Caki2 (cell line): Measurements from ENCODE around the gene GTF2IRD1. TPM values are rescaled to one million over a fixed set of nuclear protein-coding genes. Genes with fewer than 3 reads are reported as not detected.
"Not testable (repeated sequence)": the region's sequence is repeated elsewhere in the genome, so short reads cannot be mapped to it uniquely, and the experiment has no call there.

ENCODE experiments used
- DNase-seq: peaks from one replicate; pipeline ENCODE4 v3.0.0-alpha.2; 2015; ENCODE audit warnings: low read depth
- in situ Hi-C: cut with HindIII; loops from 2 replicates; pipeline ENCODE4 v1.10.0; 2016; ENCODE audit warnings: low sequenced_read_pairs, low pct_unique_long_range_greater_than_20kb, mixed read lengths
- total RNA-seq: library from RNA; depleted of rRNA; stranded (reverse); fragments of >200 nt; shearing (Covaris generic); gene quantifications from 2 replicates; pipeline ENCODE4 v1.2.3, GENCODE V29; 2014; ENCODE audit warnings: low replicate concordance

GTF2IRD1 gene
- total RNA-seq, 1 experiment from 2014 or later = 33.4 TPM

DNA sequence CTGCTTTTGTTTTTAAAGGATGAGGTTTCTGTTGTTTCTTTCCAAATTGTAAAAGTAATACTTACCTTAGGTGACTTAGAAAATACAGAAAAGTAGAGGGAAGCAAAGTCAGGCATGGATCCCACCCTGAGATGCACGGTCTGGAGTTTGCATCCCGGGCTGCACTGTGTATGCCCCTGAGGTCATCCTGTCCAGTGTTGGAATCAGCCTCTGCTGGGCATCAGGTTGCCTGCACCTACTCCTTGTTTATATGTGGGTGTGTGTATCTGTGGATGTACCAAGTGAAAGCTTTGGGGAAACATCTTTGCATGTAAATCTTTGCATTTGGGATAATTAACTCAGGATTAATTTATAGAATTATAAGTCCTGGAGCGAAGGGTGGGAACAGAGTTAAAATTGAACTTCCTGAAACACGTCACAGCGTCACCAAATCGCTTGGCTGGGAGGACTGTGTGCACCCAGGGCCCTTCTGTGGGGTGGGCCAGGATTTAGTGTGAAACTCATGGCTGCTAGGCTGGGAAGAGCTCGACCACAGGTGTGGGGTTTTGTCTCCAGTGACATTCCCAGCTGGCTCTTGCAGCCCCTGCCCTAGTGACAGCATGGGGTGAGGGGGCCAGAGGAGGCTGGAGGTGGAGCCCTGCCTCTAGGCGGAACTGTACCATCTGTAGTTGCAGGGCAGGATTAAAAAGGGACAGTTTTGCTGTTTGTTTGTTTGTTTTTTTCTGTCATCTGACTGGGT is 27.9 kb downstream of the GTF2IRD1 start:
- DNase-seq = peak; percentile 29
- in situ Hi-C loops = no loop called here

DNA sequence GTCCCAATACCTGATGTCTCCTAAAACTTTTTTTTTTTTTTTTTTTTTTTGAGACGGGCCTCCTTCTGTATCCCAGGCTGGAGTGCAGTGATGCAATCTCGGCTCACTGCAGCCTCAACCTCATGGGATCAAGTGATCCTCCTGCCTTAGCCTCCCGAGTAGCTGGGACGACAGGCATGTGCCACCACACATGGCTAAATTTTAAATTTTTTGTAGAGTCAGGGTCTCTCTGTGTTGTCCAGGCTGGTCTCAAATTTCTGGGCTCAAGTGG is 28.4 kb downstream of the GTF2IRD1 start:
- DNase-seq = no peak
- in situ Hi-C loops = no loop called here

DNA sequence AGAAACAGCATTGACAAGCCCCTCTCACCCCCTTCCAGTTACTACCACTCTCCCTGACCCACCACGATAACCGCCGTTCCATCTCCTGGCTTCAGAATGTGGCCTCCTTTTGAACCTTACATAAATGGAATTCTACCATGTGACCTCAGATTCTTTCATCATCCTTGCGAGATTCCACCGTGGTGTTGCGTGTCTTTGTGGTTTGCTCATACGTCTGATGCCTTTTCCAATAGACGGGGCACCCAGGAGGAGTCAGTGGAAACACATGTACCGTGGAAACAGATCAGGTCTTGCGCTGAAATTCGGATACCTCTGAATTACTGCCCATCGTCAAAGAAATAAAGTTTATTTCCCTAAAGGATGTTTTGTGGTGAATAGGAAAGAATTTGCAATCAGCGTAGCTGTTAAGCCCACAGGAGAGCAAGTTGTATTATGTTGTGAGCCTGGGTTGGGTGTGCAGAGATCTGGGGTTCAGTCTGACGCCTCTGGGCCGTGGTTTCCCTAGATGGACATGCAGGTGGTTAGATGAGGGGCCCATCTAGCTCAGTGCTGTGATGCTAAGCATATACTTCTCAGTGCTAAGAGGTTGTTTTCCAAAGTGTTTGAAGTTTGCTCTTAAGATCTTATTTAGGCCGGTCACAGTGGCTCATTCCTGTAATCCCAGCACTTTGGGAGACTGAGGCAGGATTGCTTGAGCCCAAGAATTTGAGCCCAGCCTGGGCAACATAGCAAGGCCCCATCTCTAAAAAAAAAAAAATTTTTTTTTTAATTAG is 29.1 kb downstream of the GTF2IRD1 start:
- in situ Hi-C loops = no loop called here
- DNase-seq = peak; percentile 94

DNA sequence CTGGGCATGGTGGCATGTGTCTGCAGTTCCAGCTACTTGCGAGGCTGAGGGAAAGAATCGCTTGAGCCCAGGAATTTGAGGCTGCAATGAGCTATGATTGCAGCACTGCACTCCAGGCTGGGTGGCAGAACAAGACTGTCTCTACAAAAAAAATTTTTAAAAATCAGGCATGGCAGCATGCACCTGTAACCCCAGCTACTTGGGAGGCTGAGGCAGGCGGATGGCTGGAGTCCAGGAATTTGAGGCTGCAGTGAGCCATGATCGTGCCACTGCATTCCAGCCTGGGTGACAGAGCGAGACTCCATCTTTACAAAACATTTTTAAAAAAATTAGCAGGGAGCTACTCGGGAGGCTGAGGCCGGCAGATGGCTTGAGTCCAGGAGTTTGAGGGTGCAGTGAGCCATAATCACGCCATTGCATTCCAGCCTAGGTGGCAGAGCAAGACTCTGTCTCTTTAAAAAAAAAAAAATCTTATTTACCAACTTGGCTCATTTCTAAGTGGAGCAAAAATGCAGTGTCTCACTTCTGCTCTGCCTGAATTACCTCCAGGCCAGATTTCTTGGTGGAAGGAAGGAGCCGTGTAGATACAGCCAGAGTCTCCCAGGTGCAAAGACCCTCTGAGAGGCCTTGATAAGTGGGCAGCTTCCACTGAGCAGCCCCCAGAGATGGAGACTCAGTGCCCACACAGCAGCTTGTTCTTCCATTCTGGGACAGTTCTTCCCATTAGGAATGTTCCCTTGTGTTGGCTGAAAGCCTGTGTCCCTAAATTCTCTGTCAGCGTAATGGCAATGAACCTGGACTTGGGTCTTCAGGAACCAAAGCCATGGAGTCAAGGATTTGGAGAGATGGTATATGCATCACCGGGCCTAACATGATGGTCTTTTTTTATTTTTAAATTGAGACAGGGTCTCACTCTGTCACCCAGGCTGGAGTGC is 30.0 kb downstream of the GTF2IRD1 start:
- DNase-seq = peak; percentile 93
- in situ Hi-C loops = no loop called here

DNA sequence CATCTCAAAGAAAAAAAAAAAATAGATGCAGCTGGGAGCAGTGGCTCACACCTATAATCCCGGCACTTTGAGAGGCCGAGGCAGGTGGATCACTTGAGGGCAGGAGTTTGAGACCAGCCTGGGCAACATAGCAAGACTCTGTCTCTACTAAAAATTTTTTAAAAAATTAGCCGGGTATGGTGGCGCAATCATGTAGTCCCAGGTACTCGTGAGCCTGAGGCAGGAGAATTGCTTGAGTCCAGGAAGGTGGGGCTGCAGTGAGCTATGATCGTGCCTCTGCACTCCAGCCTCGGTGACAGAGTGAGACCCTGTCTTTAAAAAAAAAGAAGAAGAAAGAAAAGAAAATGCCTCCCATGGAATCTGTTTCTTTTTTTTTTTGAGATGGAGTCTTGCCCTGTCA is 31.9 kb downstream of the GTF2IRD1 start:
- in situ Hi-C loops = no loop called here
- DNase-seq = no peak

DNA sequence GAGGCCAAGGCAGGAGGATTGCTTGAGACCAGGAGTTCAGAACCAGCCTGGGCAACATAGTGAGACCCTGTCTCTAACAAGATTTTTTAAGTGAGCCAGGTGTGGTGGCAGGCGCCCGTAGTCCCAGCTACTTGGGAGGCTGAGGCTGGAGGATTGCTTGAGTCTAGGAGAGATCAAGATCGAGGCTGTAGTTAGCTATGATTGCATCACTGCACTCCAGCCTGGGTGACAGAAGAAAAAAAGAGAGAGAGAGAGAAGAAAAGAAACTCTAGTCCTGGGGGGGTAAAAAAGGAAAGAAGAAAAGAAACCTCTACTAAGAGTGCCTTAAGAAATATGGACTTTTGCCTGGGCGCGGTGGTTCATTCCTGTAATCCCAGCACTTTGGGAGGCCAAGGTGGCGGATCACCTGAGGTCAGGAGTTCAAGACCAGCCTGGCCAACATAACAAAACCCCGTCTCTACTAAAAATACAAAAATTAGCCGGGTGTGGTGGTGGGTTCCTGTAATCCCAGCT is 34.9 kb downstream of the GTF2IRD1 start:
- DNase-seq, in situ Hi-C loops: not testable (repeated sequence)

DNA sequence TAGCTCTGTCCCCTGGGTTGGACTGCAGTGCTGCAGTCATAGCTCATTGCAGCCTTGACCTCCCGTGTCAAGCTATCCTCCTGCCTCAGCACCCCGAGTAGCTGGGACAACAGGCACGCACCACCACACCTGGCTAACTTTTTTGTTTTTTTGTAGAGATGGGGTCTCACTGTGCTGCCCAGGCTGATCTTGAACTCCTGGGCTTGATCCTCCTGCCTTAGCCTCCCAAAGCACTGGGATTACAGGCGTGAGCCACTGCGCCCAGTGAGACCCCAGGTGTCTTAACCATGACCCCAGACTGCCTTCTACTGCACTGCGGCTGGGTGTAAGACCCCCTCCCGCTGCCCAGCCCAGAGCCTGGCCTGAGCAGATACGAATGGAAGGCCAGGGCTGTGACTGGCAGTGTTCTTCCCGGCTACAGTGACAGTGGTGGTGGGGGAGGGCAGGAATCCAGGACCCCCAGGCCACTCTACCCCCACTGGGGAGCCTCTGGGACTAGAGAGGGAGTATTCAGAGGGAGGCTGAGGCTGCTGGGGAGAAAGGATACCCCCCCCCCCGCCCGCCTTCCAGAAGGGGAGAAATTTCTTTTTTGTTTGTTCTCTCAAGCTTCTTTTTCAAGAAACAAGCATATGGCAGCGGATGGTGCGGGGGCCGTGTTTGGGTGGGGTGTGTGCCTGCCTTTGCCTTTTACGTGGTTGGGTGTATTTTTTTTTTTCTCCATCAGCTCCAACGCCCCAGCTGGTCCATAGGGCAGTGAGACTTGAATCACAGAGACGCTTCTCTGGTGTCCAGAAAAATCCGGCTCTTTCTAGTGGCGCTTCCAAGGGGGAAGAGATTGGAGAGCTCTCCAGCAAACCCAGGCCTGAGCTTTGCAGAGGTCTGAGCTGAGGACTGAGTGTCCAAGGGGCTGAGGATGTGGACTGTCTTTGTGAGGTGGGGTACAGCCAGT is 36.6 kb downstream of the GTF2IRD1 start:
- no peak for DNase-seq

DNA sequence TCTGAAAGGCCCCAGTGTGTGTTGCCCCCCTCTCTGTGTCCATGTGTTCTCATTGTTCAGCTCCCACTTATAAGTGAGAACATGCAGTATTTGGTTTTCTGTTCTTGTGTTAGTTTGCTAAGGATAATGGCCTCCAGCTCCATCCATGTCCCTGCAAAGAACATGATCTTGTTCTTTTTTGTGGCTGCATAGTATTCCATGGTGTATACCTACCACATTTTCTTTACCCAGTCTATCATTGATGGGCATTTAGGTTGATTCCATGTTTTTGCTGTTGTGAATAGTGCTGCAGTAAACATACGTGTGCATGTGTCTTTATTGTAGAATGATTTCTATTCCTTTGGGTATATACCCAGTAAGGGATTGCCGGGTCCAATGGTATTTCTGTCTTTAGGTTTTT is 37.8 kb downstream of the GTF2IRD1 start:
- in situ Hi-C loops, DNase-seq: not testable (repeated sequence)

More for the DNA sequence above, 36.6 kb downstream of the GTF2IRD1 start:
- in situ Hi-C loops = no loop called here

DNA sequence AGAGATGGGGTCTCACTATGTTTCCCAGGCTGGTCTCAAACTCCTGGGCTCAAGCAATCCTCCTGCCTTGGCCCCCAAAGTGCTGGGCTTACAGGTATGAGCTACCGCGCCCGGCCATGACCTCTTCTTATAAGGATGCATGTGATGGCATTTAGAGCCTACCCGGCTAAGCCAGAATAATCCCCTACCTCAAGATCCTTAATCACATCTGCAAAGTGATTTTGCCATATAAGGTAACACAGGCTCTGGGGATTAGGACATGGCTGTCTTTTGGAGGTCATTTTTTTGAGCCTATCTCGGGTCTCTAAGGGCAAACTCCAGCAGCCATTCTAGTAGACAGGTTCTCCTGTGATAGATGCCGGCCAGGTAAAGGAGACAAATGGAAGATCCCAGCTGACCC is 39.6 kb downstream of the GTF2IRD1 start:
- DNase-seq = no peak
- in situ Hi-C loops = no loop called here

DNA sequence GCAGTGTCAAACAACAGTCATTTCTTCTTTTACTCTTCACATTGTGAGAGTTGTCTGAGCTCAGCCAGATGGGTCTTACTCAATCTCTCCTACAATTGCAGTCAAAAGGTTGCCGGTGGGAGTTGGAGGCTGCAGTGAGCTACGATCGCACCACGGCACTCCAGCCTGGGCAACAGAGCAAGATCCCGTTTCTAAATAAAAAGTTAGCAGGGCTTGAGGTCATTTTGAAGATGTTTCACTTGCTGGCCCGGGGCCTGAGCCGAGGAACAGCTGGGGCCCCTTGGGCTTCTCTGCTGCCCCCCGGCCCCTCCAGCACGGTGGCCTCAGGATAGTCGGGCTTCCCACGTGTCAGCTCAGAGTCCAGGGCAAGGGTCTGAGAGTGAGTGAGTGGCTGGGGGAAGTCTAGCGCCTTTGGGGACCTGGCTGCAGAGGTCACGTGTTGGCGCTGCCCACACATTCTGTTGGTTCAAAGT is 40.4 kb downstream of the GTF2IRD1 start:
- no peak for DNase-seq
- in situ Hi-C loops = no loop called here

DNA sequence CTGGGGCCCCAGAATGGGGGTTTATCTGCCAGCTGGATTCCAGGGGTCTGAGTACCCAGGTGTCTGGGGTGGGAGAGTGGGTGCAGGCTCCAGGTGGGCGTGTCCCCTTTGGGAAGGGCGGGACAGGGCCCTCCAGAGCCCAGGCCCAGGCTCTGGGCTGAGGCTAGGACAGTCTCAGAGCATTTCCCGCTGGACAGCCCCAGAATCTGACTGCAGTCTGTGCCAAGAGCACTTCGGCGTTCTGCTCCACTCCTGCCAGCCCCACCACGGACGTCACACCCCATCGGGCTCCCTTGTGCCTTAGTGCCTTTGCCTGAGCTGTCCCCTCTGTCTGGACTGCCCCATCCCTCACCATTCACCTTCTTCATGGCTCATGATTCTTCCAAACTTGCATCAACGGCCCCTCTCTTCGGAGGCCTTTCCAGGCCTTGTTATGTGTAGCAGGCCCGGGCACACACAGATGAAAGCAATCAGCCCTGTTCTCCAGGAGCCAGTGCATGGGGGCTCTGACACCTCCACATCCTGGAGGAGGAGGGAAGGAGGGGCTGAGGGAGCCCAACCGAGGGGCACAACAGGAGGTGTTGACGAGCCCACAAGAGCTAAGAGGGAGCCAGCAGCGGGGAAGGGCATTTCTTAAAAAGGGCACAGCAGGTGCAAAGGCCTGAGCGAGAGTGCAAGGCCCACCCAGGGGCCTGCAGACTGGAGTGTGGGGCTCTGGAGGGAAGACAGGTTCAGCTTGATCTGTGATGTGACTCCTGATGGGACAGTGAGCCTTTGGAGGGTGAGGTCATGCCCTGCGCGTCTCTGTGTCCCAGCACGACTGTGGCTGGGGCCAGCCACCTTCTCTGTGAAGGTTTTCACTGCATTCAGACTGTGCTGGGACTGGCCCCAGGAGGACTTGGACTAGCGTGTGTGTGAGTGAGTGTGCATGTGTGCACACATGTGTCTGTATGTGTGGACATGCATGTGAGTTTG is 41.7 kb downstream of the GTF2IRD1 start:
- in situ Hi-C loops = no loop called here
- DNase-seq = no peak

DNA sequence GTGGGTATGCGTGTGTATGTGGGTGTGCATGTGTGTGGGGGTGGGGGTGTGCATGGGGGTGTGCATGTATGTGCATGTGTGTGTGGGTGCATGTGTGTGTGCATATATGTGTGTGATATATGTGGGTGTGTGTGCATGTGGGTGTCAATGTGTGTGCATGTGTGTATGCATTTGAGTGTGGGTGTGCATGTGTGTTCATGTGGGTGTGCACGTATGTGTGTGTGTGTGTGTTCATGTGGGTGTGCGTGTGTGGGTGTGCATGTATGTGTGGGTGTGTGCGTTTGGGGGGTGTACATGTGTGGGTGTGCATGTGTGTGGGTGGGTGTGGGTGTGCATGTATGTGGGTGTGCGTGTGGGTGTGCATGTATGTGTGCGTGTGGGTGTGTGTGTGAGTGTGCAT is 42.6 kb downstream of the GTF2IRD1 start:
- no peak for DNase-seq
- in situ Hi-C loops = no loop called here

DNA sequence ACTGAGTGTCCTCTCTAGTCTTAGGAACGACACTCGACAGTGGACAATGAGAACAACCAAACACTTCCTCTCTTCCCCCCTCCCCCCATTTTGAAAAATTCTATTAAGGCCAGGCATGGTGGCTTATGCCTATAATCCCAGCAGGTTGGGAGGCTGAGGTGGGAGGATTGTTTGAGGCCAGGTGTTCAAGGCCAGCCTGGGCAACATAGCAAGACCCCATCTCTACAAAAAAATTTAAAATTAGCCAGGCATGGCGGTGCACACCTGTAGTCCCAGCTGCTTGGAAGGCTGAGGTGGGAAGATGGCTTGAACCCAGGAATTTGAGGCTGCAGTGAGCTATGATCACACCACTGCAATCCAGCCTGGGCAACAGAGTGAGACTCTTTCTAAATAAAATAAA is 43.1 kb downstream of the GTF2IRD1 start:
- in situ Hi-C loops, DNase-seq: not testable (repeated sequence)

DNA sequence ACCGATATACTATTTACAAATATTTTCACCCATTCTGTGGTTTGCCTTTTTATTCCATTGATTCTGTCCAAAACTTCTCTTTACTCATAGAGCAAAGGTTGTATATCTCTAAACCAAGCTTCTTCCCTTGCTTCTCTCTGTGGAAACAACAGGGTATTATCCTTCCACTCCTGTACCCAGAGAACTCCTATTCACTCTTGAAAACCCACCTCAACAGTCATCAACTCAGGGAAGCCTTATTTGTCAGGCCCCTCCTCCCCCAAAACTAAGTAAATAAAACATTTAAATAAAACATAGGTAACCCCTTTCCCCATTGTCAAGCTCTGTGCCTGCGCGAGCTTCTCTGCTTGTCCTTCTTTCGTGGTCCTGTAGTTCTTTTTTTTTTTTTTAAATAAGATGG is 44.6 kb downstream of the GTF2IRD1 start:
- no peak for DNase-seq
- in situ Hi-C loops = no loop called here

DNA sequence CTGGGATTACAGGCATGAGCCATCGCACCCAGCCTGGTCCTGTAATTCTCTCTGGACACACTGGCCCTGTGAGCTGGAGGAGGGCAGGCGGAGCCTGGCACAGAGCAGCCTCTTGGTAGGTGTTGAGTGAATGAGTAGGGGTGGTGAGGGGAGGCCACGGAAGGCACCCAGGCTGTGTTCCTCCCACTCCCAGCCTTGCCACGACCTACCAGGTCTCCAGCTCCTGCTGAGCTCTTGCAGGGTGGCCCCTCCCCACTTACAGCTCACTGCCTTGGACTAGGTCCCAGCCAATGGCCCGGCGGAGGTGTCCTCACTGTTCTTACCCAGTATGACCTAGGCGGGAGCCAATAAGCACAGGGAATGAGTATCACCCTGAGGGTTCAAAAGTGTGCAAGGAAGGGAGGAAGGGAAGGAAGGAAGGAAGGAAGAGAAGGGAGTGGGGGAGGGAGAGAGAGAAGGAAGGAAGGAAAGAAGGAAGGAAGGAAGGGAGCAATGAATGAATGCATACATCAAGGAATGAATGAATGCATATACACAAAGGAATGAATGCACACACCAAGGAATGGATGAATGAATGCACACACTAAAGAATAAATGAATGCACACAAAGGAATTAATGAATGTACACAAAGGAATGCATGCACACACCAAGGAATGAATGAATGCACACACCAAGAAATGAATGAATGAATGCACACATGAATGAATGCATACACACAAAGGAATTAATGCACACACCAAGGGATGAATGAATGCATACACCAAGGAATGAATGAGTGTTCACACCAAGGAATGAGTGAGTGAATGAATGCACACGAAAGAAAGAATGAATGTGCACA is 45.5 kb downstream of the GTF2IRD1 start:
- in situ Hi-C loops = no loop called here
- DNase-seq = peak; percentile 68
